ENCODE results near the gene DOCK10. TPM values are rescaled to one million over a fixed set of nuclear protein-coding genes. Genes with fewer than 3 reads are reported as not detected.

DOCK10 gene
- total RNA-seq, 1 donor from 2014 or later = 172 TPM

- Mint-ChIP-seq H3K4me3 (no peak overlapping the region), H3K9me3 (no peaks in the 10 kb centered on the region), H3K4me1 (peaks cover 47% of the 10 kb centered on the region), H3K27ac (peak overlapping the region; percentile 47), H3K27me3 (no peaks in the 10 kb centered on the region), H3K36me3 (ENCODE audit: low read depth) (no peaks in the 10 kb centered on the region)
- intact Hi-C loops (cut with micrococcal nuclease) = loop anchor here (2.0 kb wide), 1 partner anchor 19 kb away; no protein-coding TSS in a partner anchor
- TF ChIP-seq, protein P1, sequence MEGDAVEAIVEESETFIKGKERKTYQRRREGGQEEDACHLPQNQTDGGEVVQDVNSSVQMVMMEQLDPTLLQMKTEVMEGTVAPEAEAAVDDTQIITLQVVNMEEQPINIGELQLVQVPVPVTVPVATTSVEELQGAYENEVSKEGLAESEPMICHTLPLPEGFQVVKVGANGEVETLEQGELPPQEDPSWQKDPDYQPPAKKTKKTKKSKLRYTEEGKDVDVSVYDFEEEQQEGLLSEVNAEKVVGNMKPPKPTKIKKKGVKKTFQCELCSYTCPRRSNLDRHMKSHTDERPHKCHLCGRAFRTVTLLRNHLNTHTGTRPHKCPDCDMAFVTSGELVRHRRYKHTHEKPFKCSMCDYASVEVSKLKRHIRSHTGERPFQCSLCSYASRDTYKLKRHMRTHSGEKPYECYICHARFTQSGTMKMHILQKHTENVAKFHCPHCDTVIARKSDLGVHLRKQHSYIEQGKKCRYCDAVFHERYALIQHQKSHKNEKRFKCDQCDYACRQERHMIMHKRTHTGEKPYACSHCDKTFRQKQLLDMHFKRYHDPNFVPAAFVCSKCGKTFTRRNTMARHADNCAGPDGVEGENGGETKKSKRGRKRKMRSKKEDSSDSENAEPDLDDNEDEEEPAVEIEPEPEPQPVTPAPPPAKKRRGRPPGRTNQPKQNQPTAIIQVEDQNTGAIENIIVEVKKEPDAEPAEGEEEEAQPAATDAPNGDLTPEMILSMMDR (IDR thresholded peaks at IDR 0.05) = no peak
- ATAC-seq (ENCODE audit: low read depth) (no peak), DNase-seq (no peak)
- POLR2A ChIA-PET = interaction anchor here (0.5 to 1.0 kb wide), 2 partner anchors 12 to 72 kb away, joined by 3 to 6 read pairs; no protein-coding TSS in a partner anchor
- CTCF ChIA-PET = interaction anchor here (1.1 to 1.2 kb wide), 2 partner anchors 10 to 34 kb away, joined by 3 to 4 read pairs; no protein-coding TSS in a partner anchor
Observed at GRCh38 chr2:224968051-224968450, 74.2 kb downstream of the DOCK10 start.

DNA sequence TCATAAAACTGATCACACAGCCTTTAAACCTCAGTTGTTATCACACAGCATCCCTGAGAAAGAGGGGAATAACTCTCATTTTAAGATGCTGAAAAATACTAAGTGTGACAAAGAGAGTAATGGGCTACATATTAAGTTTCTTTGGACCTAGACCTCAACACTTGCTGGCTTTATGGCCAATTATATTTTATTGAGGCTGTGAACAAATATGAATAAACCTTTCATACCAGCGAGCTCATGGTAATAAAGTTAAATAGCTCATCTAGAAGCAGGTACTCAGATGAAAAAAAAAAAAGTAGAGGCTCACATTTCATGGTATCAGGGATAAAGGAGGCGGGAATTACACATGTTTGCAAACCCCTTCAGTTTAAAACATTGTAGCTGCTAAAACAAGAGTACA lies 75.7 kb downstream of the DOCK10 start:
- no peaks in the 10 kb centered on the region for H3K27me3 Mint-ChIP-seq
- H3K36me3 Mint-ChIP-seq (ENCODE audit: low read depth) = peaks cover 2% of the 10 kb centered on the region
- ATAC-seq (ENCODE audit: low read depth) = no peak
- H3K27ac Mint-ChIP-seq = no peak overlapping the region
- H3K4me1 Mint-ChIP-seq = peaks cover 48% of the 10 kb centered on the region
- TF ChIP-seq, protein P1 (IDR thresholded peaks at IDR 0.05) = no peak
- intact Hi-C loops (cut with micrococcal nuclease) = no loop called here
- DNase-seq = no peak
- ChIA-PET POLR2A (interaction anchor here (0.6 to 0.9 kb wide), 2 partner anchors 22 to 103 kb away, joined by 3 to 4 read pairs; no protein-coding TSS in a partner anchor), CTCF (no interaction called here)
- no peak overlapping the region for H3K4me3 Mint-ChIP-seq
- no peaks in the 10 kb centered on the region for H3K9me3 Mint-ChIP-seq

DNA sequence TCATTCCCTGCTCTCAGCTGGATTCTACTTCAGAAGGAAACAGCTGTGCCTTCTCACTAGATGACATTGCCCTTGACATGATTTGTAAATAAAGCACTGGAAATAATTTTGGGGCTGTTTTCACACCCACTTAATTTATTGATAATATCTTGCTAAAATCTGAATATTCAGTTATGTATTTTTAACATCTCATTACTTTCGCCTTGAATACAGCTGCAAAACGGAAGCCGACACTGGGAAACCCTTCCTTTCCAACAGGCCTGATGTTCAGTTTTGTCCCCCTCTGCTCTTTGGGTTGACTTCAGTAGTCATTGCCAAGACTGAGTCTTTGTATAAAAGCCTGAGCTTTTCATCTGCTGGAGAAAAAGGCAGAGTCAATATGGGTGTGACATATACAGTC lies 82.7 kb downstream of the DOCK10 start:
- peaks cover 7% of the 10 kb centered on the region for H3K36me3 Mint-ChIP-seq (ENCODE audit: low read depth)
- ATAC-seq (ENCODE audit: low read depth) = no peak
- no peaks in the 10 kb centered on the region for H3K27me3 Mint-ChIP-seq

DNA sequence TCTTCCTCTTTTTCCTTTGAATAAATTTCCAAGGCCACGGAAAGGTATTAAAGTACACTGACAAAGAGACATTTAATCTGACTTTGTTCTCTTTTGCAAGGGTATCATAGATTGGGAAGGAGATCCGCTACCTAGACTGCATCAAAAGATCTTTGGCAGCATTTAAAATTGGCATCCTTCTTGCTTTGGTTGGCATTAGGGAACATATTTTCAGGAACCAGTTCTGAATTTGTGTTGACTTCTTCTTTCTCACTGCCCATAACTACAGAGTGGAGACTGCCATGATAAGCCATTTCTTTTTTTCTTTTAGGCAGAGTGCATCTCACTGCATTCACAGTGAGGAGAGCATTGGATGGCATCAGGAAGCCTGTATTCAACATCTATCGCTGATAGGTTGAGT lies 83.4 kb downstream of the DOCK10 start:
- intact Hi-C loops (cut with micrococcal nuclease) = loop anchor here (5.0 kb wide), 1 partner anchor 1833 kb away; no protein-coding TSS in a partner anchor
- no peaks in the 10 kb centered on the region for H3K27me3 Mint-ChIP-seq
- H3K4me3 Mint-ChIP-seq = peak overlapping the region; percentile 15
- ATAC-seq (ENCODE audit: low read depth) (no peak), DNase-seq (no peak)
- H3K27ac Mint-ChIP-seq = peak overlapping the region; percentile 90
- ChIA-PET POLR2A (interaction anchor here (1.2 kb wide), 1 partner anchor 10 kb away, joined by 3 read pairs; no protein-coding TSS in a partner anchor), CTCF (no interaction called here)
- TF ChIP-seq, protein P1 (IDR thresholded peaks at IDR 0.05) = no peak
- H3K4me1 Mint-ChIP-seq = peaks cover 82% of the 10 kb centered on the region
- peaks cover 7% of the 10 kb centered on the region for H3K36me3 Mint-ChIP-seq (ENCODE audit: low read depth)
- no peaks in the 10 kb centered on the region for H3K9me3 Mint-ChIP-seq

More for the DNA sequence above, 82.7 kb downstream of the DOCK10 start:
- TF ChIP-seq, protein P1 (IDR thresholded peaks at IDR 0.05) = no peak
- ChIA-PET POLR2A (interaction anchor here (1.2 kb wide), 1 partner anchor 11 kb away, joined by 3 read pairs; no protein-coding TSS in a partner anchor), CTCF (no interaction called here)
- peak overlapping the region; percentile 90 for H3K27ac Mint-ChIP-seq
- no peak for DNase-seq
- intact Hi-C loops (cut with micrococcal nuclease) = loop anchor here (5.0 kb wide), 1 partner anchor 1833 kb away; no protein-coding TSS in a partner anchor
- no peaks in the 10 kb centered on the region for H3K9me3 Mint-ChIP-seq
- no peak overlapping the region for H3K4me3 Mint-ChIP-seq
- H3K4me1 Mint-ChIP-seq = peaks cover 77% of the 10 kb centered on the region

DNA sequence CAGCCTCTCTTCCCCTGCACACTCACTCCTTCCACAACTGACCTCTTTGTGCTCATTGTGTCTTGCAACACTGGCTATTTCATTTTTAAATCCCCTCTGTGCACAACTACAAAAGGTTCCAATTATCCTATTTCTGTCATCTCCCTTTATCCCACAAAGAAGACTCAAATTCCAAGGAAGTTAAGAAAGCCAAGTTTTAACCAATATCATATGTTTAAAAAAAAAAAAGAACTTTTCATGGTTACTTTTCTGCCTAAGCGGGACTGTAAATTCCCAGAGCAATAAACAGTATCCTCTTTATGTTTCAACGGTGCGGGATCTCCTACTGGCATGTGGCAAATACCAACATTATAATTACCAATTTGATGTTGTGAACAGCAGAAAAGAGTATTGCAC lies 83.8 kb downstream of the DOCK10 start:
- no peaks in the 10 kb centered on the region for H3K9me3 Mint-ChIP-seq
- no peaks in the 10 kb centered on the region for H3K27me3 Mint-ChIP-seq
- peaks cover 11% of the 10 kb centered on the region for H3K36me3 Mint-ChIP-seq (ENCODE audit: low read depth)
- H3K4me3 Mint-ChIP-seq = peak overlapping the region; percentile 72
- H3K27ac Mint-ChIP-seq = peak overlapping the region; percentile 90
- peaks cover 87% of the 10 kb centered on the region for H3K4me1 Mint-ChIP-seq
- ATAC-seq (ENCODE audit: low read depth) (no peak), DNase-seq (no peak)
- ChIA-PET CTCF (interaction anchor here (1.4 kb wide), 1 partner anchor 10 kb away, joined by 4 read pairs; no protein-coding TSS in a partner anchor), POLR2A (interaction anchor here (1.1 to 2.4 kb wide), 7 partner anchors 12 to 44 kb away, joined by 3 to 14 read pairs (median 6); no protein-coding TSS in a partner anchor)
- TF ChIP-seq, protein P1 (IDR thresholded peaks at IDR 0.05) = no peak
- intact Hi-C loops (cut with micrococcal nuclease) = loop anchor here (5.0 kb wide), 1 partner anchor 1834 kb away; no protein-coding TSS in a partner anchor
